ENCODE data around the gene BASP1.

BASP1 gene

GRCh38 chr5:17192191-17192590, 25.2 kb upstream of the BASP1 start:
- DNase-seq = no peak

DNA sequence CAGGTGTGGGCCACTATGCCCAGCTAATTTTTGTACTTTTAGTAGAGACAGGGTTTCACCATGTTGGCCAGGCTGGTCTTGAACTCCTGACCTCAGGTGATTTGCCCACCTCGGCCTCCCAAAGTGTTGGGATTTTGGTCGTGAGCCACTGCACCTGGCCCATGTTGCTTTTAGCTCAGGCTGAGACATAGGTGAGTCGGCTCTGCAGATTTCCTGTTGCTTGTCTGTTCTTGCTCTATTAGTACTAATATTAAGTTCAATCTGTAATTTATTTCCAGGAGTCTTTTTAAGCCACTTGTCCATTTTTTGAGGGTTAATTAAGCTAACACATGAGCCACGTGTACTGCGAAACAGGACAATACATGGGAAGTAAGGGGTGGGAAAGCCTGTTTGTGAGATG, 21.4 kb upstream of the BASP1 start:
- DNase-seq = no peak

- DNase-seq = no peak
These were observed 20.7 kb upstream of the BASP1 start for GRCh38 chr5:17196697-17197096.

- peak; percentile 67 for DNase-seq
These were observed 13.9 kb upstream of the BASP1 start for GRCh38 chr5:17203329-17204132.

DNA sequence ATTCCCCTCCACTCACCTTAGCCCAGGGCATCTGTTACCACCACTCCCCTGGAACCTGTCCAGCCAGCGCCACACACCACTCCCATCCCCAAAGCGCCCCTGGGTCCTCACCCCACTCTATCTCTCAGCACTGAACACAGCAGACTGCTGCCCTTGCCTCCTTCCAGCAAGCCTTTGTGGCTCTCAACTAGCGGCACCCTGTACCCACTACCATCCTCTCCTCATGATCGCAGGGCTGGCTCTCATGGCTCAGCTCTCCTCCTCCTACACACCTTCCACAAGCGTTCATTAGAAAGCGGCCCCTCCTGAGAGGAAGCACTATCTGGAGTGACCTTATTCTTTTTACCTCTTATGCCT, 13.3 kb upstream of the BASP1 start:
- DNase-seq = no peak

GRCh38 chr5:17206021-17206420, 11.4 kb upstream of the BASP1 start:
- DNase-seq = no peak

- no peak for DNase-seq
These were observed 5.2 kb upstream of the BASP1 start for GRCh38 chr5:17212191-17212590.

DNA sequence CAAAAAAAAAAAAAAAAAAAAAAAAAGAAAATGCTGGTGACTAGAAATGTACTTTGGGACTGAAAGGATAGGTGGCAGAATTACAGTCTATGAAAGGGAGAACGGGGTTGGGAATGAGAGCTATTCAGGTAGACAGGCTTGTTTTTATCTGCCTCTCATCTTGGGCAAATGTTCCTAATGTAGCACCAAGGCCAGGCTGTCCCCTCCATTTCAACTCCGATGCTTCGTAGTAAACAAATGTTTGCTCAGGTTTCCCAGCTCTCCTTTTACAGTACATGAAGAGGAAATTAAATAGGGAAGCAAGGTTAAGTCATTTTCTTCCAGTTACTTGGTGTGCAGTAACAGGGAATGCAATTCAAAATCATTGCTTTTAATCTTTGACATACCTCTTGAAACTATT, 4.4 kb upstream of the BASP1 start:
- no peak for DNase-seq

DNA sequence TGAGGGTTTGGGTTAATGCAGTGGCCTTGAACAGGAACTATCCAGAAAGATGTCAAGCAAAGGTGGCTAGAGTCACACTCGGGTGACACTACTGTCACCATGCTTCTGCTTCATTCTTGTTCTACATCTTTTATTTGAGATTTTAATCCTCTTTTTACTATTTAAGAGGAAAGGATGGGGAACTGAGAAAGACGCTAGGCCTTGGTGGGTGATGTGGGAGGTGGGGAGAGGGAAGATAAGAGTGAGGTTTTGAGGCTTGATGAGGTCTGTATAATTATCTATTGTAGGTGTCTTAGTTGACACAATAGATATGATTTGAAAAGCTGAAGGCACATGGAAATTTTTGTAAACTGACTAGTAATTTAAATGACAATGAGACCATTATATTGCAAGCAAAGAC, 3.5 kb upstream of the BASP1 start:
- no peak for DNase-seq

DNA sequence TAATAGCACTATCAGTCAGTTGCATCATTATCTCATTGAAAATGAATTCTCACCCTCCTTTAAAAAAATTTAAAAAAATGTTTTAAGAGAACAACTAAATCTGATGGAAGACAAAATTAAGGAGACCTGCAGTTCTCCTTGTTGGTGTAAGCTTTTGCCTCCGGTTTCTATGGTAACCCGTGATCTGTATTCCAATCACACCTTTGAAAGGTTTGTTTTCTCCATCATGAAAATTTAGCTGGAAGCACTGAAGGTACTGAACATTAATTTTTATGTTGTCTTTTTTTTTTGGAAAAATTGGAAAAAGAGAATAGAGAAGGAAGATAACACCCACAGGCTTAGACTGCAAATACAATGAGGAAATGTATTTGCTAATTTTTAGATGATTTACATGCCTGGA, 2.5 kb upstream of the BASP1 start:
- DNase-seq = no peak

- DNase-seq = no peak
These were observed 2.1 kb upstream of the BASP1 start for GRCh38 chr5:17215361-17215760.

- peak; percentile 62 for DNase-seq
These were observed 1.1 kb upstream of the BASP1 start for GRCh38 chr5:17216176-17216973.

DNA sequence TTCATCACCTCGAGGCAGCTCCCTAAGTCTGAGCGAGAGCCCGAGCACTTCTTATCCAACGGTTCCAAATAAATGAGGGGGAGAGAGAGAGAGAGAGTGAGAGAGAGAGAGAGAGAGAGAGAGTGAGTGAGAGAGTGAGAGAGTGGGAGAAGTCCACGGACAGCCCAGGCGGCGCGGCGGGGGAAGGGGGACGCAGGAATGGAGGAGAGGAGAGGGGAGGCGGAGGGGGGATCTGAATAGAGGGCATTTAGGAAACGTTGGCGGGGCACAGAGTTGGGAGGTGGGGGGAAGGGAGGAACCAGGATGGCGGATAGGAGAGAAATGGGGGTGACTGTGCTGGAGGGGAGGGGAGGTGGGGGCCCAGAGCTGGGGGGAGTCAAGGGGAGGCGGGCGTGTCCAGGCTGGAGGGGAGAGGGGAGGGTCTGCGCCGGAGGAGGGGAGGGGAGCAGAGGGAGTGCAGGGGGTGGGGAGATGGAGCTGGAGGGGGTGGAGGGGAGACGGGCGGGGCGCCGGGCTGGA, 398 bp upstream of the BASP1 start:
- no peak for DNase-seq

DNA sequence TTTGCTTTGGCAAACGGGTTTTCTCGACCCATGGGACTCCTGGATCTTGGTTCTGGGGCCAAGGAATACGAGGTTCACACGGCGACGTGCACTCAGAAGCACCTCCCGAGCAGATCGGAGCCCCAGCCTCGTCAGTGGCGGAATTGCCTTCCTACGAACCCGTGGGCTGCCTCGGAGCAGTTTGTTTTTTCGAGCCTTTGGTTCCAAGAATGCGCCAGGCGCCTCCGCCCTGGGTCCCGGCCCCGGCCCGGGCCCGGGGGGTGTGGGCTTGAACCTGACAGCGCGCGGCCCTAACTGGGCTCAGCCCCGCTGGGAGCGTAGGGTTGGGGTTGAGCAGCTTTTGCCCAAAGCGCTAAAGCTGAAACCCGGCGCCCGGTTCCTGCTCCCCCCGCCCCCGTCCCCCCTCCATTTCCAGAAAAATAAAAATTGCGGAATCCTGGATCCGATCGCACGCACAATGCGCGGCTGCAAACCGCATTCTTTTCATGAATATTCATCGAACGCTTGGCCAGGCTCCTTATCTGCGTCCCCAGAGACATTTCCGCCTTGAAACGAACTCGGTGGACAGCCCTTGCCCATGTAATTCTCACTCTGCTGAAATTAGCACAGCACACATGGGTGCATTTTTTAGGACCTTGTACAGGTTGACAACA, 1.0 kb downstream of the BASP1 start:
- peak; percentile 42 for DNase-seq

DNA sequence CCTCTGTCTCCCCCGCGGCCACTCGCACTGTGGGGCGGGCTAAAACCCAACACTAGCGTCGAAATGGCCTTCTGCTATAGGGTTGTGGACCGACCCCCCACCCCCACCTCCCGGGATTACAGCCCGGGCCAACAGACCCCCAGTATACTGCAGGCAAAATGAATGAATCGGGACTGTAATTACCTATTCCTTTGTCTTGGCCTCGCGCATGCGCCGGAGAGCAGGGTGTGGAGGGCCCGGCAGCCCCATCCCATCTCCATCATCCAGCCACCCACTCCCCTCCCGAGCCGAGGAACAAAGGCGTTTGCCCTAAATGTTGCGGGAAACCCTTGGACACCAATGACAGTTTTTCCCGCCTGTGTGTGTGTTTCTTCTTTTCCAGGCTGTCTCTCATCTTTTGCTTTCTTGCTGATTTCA, 1.6 kb downstream of the BASP1 start:
- DNase-seq = peak; percentile 8

GRCh38 chr5:17219469-17219868, 2.0 kb downstream of the BASP1 start:
- no peak for DNase-seq

DNA sequence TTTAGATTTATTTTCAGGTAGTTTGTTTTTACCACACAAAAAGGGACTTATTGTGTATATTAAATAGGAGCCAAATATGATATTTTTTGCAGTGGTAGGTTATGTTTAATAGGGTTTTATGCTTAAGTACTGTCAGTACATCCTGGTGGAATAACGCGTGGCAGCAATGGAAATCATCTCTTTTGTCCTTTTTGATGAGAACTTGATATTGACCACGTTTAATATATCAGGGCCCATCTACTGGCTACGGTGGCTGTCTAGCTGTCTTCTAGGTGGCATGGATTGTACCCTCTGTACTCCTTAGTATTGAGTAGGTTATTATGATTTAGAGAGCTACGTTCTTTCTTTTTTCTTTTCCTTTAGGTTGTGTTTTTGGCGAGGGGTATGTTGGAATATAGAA, 2.6 kb downstream of the BASP1 start:
- DNase-seq = no peak

DNA sequence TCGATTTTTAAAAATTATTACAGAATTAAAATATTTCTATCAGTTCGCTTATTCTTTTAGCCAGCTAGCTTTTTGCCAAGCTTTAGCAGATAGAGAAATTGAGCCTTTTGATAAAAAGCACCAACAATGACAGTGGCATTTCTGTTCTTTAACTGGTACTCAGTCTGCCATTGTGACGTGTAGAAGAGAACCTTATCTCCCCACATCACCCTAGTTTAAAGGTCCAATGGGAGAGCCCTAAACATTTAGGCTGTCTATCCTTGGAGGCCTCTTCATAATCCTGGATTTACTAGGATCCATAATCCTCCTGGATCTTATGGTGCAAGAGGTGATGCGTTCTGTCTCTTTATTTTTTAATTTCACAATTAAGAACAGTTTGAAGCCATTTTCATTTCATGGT, 3.0 kb downstream of the BASP1 start:
- no peak for DNase-seq

- no peak for DNase-seq
These were observed 4.6 kb downstream of the BASP1 start for GRCh38 chr5:17221843-17222636.

GRCh38 chr5:17222664-17223063, 5.2 kb downstream of the BASP1 start:
- DNase-seq = no peak

- DNase-seq = no peak
These were observed 6.1 kb downstream of the BASP1 start for GRCh38 chr5:17223367-17224185.

Measured in kidney glomerular epithelial cell (primary cell).